GM19452 (cell line): ENCODE measurements around the gene PLA2G3.
"Not testable (repeated sequence)": the region's sequence is repeated elsewhere in the genome, so short reads cannot be mapped to it uniquely, and the experiment has no call there.

Experiments used
- ATAC-seq: cut with Tn5 transposase; IDR thresholded peaks from one replicate; pipeline ENCODE4 v1.9.1; 2021; ENCODE audit not compliant: unreplicated experiment

Gene PLA2G3

GRCh38 chr22:31139866-31140716 lies at the start of gene PLA2G3:
TSS of gene PLA2G3 (minus strand) at chr22:31140508. CDS start at chr22:31140354, 154 bp downstream.
- ATAC-seq: no peak

GRCh38 chr22:31187627-31188026 lies 47.3 kb upstream of the PLA2G3 start:
- no peak for ATAC-seq

GRCh38 chr22:31185056-31185455 lies 44.7 kb upstream of the PLA2G3 start:
- ATAC-seq: no peak

- ATAC-seq: no peak
These were observed 43.7 kb upstream of the PLA2G3 start for GRCh38 chr22:31184015-31184414.

GRCh38 chr22:31179345-31179744 lies 39.0 kb upstream of the PLA2G3 start:
- ATAC-seq: no peak

GRCh38 chr22:31178859-31179258 lies 38.6 kb upstream of the PLA2G3 start:
- ATAC-seq: no peak

GRCh38 chr22:31177420-31178162 lies 37.3 kb upstream of the PLA2G3 start:
- ATAC-seq: no peak

- ATAC-seq: no peak
These were observed 36.6 kb upstream of the PLA2G3 start for GRCh38 chr22:31176923-31177322.

GRCh38 chr22:31173386-31174145 lies 33.3 kb upstream of the PLA2G3 start:
- ATAC-seq: no peak

- ATAC-seq: not testable (repeated sequence)
These were observed 31.4 kb upstream of the PLA2G3 start for GRCh38 chr22:31171734-31172133.

- ATAC-seq: no peak
These were observed 30.7 kb upstream of the PLA2G3 start for GRCh38 chr22:31170971-31171370.

- ATAC-seq: no peak
These were observed 21.9 kb upstream of the PLA2G3 start for GRCh38 chr22:31162015-31162765.

- ATAC-seq: no peak
These were observed 21.1 kb upstream of the PLA2G3 start for GRCh38 chr22:31161386-31161785.

GRCh38 chr22:31160328-31160978 lies 20.1 kb upstream of the PLA2G3 start:
- ATAC-seq: no peak

- no peak for ATAC-seq
These were observed 15.1 kb upstream of the PLA2G3 start for GRCh38 chr22:31155422-31155821.

GRCh38 chr22:31154975-31155374 lies 14.7 kb upstream of the PLA2G3 start:
- no peak for ATAC-seq

- no peak for ATAC-seq
These were observed 13.0 kb upstream of the PLA2G3 start for GRCh38 chr22:31153357-31153756.

- ATAC-seq: no peak
These were observed 11.6 kb upstream of the PLA2G3 start for GRCh38 chr22:31151872-31152271.

GRCh38 chr22:31150615-31151014 lies 10.3 kb upstream of the PLA2G3 start:
- ATAC-seq: no peak

- no peak for ATAC-seq
These were observed 8.8 kb upstream of the PLA2G3 start for GRCh38 chr22:31148953-31149627.
